Germinal center (tissue), 1 donor: ENCODE data around the gene SLC36A3.
"Not testable (repeated sequence)": the region's sequence is repeated elsewhere in the genome, so short reads cannot be mapped to it uniquely, and the experiment has no call there.

Source experiments
- DNase-seq: peaks from one replicate; pipeline ENCODE4 v3.0.0; 2012; ENCODE audit warnings: mixed read lengths, low spot score

SLC36A3 gene

DNA sequence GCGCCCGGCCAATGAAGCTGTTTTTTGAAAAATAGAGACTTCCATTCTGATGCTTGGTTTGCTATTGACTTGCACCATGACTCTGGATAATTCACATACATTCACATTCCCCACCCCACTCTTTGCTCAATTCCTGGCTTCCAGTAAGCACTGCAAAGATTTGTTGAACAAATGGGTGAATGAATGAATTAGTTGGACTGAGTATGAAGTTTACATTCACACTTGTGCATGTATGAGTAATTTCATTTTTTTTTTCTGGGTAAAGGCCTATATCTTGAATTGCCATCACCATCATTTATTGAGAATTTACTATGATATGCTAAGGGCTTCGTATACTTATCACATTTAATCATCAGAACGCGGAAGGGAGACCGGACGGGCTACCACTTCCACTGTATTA lies 65.9 kb downstream of the SLC36A3 start:
- DNase-seq, result no peak

DNA sequence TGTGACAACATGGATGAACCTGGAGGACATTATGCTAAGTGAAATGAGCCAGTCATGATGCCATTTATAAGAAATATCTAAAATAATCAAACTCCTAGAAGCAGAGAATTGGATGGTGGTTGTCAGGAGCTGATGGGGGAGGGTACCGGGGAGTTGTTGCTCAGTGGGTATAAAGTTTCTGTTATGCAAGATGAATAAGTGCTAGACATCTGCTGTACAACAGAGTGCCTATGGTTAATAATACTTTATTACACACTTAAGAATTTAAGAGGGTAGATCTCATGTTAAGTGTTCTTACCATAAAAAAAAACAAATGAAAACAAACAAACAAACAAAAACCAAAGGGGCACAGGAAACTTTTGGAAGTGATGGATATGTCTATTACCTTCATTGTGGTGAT lies 66.7 kb downstream of the SLC36A3 start:
- no peak for DNase-seq

- not testable (repeated sequence) for DNase-seq
These were observed 68.4 kb downstream of the SLC36A3 start for GRCh38 chr5:151235239-151235571.

- DNase-seq, result peak; percentile 64
These were observed 68.9 kb downstream of the SLC36A3 start for GRCh38 chr5:151234476-151235238.

- peak; percentile 63 for DNase-seq
These were observed 69.9 kb downstream of the SLC36A3 start for GRCh38 chr5:151233616-151234085.

GRCh38 chr5:151231359-151231758 lies 72.2 kb downstream of the SLC36A3 start:
- DNase-seq, result no peak

DNA sequence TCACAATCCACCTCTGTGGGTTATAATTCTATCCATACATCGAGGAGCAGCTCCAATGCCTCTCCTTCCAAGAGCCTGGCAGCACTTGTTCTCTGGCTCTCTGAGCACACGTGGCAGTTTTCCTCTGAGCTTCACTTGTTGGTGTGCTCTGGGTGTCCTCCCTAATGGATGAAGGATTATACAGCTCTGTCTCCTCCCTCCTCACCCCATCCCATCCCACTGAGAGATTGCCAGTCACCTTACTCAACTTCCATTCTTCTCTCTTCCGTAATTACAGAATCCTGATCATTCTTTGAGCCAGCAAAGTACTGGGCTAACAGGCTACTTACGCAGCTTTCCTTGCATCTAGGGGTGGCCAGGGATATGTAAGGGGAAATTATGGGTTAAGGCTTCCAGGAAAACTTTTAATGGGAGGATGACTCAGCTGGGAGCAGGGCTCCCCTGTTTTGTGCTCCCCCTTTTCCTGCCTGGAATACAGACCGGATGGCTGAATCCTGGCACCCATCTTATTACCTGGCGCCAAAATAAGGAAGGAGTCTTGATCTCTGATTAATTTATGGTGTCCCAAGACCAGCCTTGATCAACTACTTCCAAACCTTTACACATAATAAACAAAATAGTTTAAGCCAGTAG lies 73.4 kb downstream of the SLC36A3 start:
- no peak for DNase-seq

DNA sequence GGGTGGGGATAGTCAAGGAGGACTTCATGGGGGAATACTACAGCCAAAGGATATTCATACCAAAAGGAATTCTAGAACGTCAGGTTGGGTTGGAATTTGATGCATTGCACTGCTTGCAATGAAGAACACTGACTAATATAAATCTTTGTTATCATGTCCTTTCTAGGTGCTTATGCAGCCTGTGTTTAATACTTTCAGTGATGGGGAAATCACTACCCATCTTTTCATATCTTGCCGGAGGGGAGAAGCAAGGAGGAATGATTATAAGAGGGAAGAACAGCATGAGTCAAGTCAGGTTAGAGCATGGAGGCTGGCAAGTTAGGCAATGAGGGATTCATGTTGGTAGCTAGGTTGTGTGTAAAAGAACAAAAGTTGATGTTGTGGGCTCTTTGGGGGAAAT lies 74.6 kb downstream of the SLC36A3 start:
- no peak for DNase-seq

- no peak for DNase-seq
These were observed 75.6 kb downstream of the SLC36A3 start for GRCh38 chr5:151227918-151228447.
